Ascending aorta (tissue), 2 donors: ENCODE data around the gene MRPS12. TPM values are rescaled to one million over a fixed set of nuclear protein-coding genes. Genes with fewer than 3 reads are reported as not detected.

Experiments
- DNase-seq, 2 donors: peaks; one replicate each; pipeline ENCODE4 v3.0.0-alpha.2; 2019; ENCODE audit warnings: low spot score in 2 of 2
- H3K27ac ChIP-seq, 2 donors: fragments of 200-600 bp; sonication (generic); one replicate each; pipeline ENCODE4 v1.5.1; 2016 to 2017; ENCODE audit warnings: mild to moderate bottlenecking in 1 of 2
- H3K27me3 ChIP-seq: fragments of 200-600 bp; sonication (generic); one replicate; pipeline ENCODE4 v1.5.1; 2017
- H3K36me3 ChIP-seq, 2 donors: fragments of 200-600 bp; sonication (generic); one replicate each; pipeline ENCODE4 v1.5.1; 2016
- H3K4me1 ChIP-seq, 2 donors: fragments of 200-600 bp; sonication (generic); one replicate each; pipeline ENCODE4 v1.5.1; 2016 to 2017; ENCODE audit warnings: mild to moderate bottlenecking in 1 of 2
- H3K4me3 ChIP-seq, 2 donors: fragments of 200-600 bp; sonication (generic); one replicate each; pipeline ENCODE4 v1.5.1; 2016 to 2017; ENCODE audit warnings: mild to moderate bottlenecking in 1 of 2
- H3K9me3 ChIP-seq, 2 donors: fragments of 200-600 bp; sonication (generic); one replicate each; pipeline ENCODE4 v1.5.1; 2016
- intact Hi-C: fragments of 100-400 bp; cut with DNase I; formaldehyde crosslinking; loops from one replicate; pipeline ENCODE4 v1.15.1; 2023
- total RNA-seq: library from RNA; depleted of rRNA; stranded (reverse); fragments of >200 nt; gene quantifications from one replicate; pipeline ENCODE4 v1.1.0, GENCODE V29; 2016
- TF ChIP-seq, protein P1 (sequence below), 3 experiments: fragments of 200-600 bp in 2 of 3; fragments of 450-650 bp in 1 of 3; sonication (generic) in 2 of 3; IDR thresholded peaks; one replicate each; pipeline ENCODE4 v1.5.1; 2016 to 2019; ENCODE audit warnings: antibody characterized with exemption in 3 of 3, mild to moderate bottlenecking in 1 of 3, moderate library complexity in 1 of 3

MRPS12 gene
- total RNA-seq, 1 donor from 2014 or later: 9.9 TPM

DNA sequence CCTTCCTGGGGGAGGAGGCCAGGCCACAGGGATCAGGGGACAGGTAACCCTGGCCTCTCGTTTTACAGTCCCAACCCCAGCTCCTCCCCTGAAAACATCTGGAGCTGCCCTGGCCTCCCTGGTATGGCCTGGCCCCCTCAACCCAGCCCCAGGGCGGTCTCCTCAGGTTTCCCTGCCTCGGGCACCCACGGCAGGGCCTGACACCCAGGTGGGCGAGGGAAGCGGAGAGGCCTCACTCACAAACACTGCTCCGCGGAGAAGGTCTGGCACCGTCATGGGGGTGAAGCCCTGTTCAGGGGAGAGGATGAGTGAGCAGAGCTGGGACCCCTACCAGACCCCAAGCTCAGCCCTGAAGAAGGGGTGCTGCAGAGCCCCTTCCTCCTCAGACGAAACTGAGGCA is 12.2 kb upstream of the MRPS12 start:
- DNase-seq: no peak
- intact Hi-C loops: no loop called here
- peaks cover 3 to 6% of the 10 kb centered on the region in 2 donors for H3K36me3 ChIP-seq
- TF ChIP-seq, protein P1, sequence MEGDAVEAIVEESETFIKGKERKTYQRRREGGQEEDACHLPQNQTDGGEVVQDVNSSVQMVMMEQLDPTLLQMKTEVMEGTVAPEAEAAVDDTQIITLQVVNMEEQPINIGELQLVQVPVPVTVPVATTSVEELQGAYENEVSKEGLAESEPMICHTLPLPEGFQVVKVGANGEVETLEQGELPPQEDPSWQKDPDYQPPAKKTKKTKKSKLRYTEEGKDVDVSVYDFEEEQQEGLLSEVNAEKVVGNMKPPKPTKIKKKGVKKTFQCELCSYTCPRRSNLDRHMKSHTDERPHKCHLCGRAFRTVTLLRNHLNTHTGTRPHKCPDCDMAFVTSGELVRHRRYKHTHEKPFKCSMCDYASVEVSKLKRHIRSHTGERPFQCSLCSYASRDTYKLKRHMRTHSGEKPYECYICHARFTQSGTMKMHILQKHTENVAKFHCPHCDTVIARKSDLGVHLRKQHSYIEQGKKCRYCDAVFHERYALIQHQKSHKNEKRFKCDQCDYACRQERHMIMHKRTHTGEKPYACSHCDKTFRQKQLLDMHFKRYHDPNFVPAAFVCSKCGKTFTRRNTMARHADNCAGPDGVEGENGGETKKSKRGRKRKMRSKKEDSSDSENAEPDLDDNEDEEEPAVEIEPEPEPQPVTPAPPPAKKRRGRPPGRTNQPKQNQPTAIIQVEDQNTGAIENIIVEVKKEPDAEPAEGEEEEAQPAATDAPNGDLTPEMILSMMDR (IDR thresholded peaks at IDR 0.05): no peak
- no peaks in the 10 kb centered on the region for H3K4me1 ChIP-seq
- H3K4me3 ChIP-seq: no peak overlapping the region
- no peak overlapping the region for H3K27ac ChIP-seq
- no peaks in the 10 kb centered on the region for H3K27me3 ChIP-seq
- H3K9me3 ChIP-seq: no peaks in the 10 kb centered on the region

DNA sequence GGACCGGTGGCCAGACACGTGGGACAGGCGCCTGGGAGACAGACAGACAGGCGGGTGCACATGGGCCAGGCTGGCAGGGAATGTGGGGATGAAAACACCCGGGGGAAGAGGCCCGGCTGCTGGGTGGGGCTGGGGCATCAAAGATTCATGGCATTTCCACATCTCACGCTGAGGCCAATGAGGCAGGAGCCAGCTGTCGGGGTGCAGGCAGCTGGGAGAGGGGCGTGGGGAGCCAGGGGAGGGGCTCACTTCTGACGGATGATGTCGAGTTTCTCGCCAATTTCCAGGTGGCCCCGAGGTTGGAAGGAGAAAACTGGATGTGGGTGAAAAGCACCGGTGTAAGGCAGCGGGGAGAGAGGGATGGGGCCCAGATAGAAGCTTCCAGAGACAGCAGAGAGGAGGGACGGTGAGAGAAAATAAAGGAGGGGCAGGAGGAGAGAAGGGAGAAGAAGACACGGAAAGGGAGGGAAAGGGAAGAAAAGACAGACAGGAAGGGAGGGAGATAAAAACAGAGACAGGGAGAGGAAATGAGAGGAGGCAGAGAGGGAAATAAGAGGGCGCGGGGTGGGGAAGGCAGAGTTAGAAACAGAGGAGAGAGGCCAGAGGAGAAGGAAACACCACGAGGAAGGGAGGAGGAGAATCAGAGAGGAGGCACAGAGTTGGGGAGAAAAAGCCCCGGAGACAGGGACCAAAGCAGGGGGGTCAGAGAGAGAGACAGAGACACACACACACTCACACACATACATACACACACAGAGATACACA is 10.7 kb upstream of the MRPS12 start:
- no peak overlapping the region for H3K4me3 ChIP-seq
- DNase-seq: no peak
- H3K27me3 ChIP-seq: no peaks in the 10 kb centered on the region
- no peak overlapping the region for H3K27ac ChIP-seq
- H3K9me3 ChIP-seq: no peaks in the 10 kb centered on the region
- TF ChIP-seq, protein P1 (IDR thresholded peaks at IDR 0.05): no peak
- intact Hi-C loops: no loop called here
- no peaks in the 10 kb centered on the region for H3K4me1 ChIP-seq
- peaks cover 11 to 17% of the 10 kb centered on the region in 2 donors for H3K36me3 ChIP-seq

DNA sequence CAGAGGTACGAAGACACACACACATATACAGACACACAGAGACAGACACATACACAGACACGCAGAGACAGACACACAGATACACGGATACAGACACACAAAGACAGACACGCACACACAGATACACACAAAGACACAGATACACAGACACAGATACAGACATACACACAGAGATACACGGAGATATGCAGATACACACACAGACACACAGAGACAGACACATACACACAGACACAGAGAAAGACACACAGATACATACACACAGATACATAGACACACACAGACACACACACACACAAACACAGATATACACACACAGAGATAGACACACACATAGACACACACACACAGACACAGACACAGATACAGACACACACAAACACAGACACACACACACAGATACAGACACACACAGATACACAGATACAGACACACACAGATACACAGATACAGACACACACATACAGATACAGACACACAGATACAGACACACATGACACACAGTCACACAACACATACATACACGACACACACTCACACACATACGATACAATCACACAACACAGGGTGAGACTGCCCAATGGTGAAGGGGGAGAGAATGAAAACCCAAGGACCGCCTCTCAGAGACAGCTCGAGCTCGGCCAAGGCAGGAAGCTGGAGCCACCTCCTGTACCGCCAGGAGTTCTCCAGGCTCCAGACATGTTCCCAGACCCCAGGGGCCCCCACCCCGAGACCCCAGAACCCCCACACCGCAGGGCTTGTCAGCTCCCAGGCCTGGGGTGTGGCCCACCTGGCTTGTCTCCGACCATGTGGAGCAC is 9.9 kb upstream of the MRPS12 start:
- no peaks in the 10 kb centered on the region for H3K4me1 ChIP-seq
- H3K9me3 ChIP-seq: no peaks in the 10 kb centered on the region
- no peaks in the 10 kb centered on the region for H3K27me3 ChIP-seq
- no peak for DNase-seq
- no peak overlapping the region for H3K27ac ChIP-seq
- intact Hi-C loops: no loop called here
- TF ChIP-seq, protein P1 (IDR thresholded peaks at IDR 0.05): no peak
- H3K36me3 ChIP-seq: peaks cover 11 to 19% of the 10 kb centered on the region in 2 donors
- H3K4me3 ChIP-seq: no peak overlapping the region

DNA sequence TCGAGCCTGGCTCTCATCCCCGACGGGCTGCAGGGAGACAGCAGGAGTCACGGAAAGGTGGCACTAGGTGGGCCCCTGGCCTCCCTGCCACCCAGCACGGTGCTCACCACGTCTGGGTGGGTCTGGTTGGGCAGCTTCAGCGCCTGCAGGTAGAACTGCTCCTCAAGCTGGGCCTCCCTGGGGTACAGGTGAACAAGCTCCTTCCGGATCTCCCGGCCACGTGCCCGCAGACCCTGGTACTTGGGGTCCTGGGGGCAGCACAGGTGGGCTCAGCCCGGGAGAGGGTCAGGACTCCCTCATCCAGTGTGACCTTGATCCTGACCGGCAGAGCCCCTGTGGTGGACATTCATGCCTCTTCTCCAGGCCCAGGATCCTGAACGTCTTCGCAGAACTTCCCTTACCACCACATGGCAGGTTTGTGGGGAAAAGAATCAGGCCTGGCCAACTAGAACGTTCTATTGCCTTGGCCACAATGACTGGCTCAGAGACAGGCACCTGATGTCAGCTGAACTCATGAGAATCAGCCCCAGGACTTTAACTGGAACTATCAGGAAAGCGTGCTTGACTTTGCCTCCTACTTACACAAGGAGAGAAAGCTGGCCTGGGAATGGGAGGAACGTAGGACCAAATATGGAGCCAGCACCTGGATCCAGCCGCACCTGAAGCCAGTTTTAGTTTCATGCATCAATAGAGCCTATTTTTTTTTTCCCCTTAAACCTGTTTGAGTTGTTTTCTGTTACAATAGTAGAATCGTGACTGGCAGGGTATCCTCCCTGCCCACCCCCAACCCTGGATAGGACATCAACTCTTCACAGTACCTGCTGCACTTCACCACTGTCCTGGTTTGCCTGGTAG is 9.1 kb upstream of the MRPS12 start:
- TF ChIP-seq, protein P1 (IDR thresholded peaks at IDR 0.05): no peak
- H3K9me3 ChIP-seq: no peaks in the 10 kb centered on the region
- no peaks in the 10 kb centered on the region for H3K4me1 ChIP-seq
- H3K27ac ChIP-seq: no peak overlapping the region
- H3K27me3 ChIP-seq: no peaks in the 10 kb centered on the region
- peaks cover 14 to 19% of the 10 kb centered on the region in 2 donors for H3K36me3 ChIP-seq
- H3K4me3 ChIP-seq: no peak overlapping the region
- DNase-seq: no peak
- intact Hi-C loops: no loop called here

DNA sequence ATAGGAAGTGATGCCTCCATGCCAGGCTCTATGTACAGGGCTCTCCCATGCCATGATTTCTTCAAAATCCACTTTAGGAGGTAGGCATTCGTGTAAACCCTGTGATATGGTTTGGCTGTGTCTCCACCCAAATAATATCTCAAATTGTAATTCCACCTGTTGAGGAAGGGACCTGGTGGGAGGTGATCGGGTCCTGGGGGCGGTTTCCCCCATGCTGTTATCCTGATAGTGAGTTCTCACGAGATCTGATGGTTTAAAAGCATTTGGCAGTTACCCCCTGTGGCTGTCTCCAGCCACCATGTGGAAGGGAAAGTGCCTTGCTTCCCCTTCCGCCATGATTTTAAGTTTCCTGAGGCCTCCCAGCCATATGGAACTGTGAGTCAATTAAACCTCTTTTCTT is 8.3 kb upstream of the MRPS12 start:
- no peaks in the 10 kb centered on the region for H3K9me3 ChIP-seq
- intact Hi-C loops: no loop called here
- H3K4me3 ChIP-seq: no peak overlapping the region
- H3K27ac ChIP-seq: no peak overlapping the region
- H3K36me3 ChIP-seq: peaks cover 14 to 19% of the 10 kb centered on the region in 2 donors
- TF ChIP-seq, protein P1 (IDR thresholded peaks at IDR 0.05): no peak
- H3K4me1 ChIP-seq: no peaks in the 10 kb centered on the region
- DNase-seq: no peak
- no peaks in the 10 kb centered on the region for H3K27me3 ChIP-seq
